Stimulated activated naive CD4-positive, alpha-beta T cell treated with Interleukin-2 at 50 U/mL for 16 hours (primary cell): ENCODE measurements around the gene TTC23.

Source experiments
- DNase-seq: peaks from one replicate; lab custom pipeline; 2025; lab: John Stamatoyannopoulos, UW

Gene TTC23, protein sequence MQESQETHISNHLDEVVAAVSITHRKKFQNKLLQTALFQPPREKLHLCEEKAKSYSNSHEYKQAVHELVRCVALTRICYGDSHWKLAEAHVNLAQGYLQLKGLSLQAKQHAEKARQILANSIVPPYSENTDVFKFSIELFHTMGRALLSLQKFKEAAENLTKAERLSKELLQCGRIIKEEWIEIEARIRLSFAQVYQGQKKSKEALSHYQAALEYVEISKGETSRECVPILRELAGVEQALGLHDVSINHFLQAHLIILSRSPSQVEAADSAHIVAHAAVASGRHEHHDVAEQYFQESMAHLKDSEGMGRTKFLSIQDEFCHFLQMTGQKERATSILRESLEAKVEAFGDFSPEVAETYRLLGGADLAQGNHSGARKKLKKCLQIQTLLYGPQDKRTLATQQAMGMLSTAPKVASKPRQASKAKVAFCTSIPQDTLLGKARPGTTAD

DNA sequence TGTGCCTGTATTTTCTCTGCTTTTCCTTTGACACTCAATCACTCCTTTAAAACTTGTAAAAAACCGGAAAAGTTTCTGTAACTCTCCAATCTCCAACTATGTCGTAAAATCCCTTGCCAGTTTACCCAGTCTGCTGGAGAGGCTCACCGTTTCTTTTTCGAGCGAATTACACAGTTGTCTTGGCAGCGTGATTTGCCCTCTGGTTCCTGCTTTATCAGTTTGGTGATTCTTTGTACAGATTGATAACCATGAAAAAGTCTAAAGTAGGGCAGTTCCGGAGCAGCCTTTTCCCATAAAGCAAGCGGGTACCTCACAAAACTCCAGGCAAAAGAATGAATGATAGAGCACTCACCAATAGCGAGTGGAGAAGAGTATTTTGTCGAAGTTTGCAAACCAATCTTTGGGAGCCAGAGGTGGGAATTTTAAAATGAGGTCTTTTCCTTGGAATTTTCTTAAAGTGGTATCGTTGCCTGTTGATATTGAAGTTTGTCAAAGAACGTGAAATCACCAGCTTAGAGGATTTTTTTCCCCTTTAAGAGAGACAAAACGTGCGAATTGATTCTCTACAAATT is at the start of gene TTC23:
TTC23 (minus strand) TSS at position 312 of the 572 bp plus-strand sequence. CDS start 20,869 bp downstream, outside the sequence.
- no peak for DNase-seq

DNA sequence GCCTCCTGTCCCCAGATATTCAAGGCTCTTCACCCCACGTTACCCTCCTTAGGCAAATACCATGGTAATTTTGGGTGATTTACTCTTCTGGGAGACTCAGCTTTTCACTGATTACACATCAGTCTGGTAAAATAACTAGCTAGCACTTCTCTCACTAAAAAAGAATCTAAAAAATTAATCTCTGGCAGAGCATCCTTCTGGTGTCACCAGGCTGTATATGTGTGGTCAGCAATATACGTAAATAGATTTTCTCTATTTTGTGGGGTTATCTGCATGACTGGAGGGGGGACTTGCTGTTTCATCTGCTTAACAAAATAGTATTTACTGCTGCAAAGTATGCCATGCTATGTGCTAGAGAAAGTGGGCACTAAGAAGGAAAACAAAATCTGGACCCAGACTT is 47.0 kb upstream of the TTC23 start:
- no peak for DNase-seq

DNA sequence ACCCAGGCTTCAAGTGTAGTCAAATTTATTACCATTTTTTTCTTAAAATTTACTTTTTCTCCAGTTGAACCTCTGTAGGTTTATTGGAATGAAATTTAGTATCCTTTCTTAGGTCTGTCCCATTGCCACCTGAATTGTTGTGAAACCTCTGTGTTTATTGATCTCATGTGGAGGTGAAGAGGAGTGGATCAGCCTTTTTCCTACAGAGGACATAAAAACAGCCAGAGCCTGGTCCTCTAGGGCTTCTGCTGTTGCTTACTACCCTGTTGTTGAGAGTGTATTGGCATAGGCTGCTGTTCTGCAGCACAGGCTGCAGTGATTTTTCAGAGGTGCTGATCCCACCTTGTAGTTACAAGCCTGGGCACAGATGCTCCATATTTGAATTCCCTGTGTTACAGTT is 46.5 kb upstream of the TTC23 start:
- DNase-seq: no peak

DNA sequence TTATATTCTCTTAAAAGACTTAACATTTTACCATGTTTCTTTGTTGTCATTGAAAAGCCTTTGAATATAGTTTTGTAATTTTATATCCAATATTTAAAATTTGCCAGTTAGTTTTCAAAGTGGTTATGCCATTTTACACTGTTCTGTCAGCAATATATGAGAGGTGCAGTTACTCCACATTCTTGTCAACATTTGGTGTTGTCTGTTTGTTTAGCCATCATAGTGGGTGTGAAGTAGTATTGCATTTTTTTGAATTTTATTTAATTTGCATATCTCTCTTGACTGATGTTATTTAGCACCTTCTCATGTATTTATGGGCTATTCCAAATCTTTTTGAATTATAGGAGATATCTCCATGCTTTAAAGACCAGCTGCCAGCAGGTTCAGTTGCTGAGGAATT is 42.3 kb upstream of the TTC23 start:
- no peak for DNase-seq

DNA sequence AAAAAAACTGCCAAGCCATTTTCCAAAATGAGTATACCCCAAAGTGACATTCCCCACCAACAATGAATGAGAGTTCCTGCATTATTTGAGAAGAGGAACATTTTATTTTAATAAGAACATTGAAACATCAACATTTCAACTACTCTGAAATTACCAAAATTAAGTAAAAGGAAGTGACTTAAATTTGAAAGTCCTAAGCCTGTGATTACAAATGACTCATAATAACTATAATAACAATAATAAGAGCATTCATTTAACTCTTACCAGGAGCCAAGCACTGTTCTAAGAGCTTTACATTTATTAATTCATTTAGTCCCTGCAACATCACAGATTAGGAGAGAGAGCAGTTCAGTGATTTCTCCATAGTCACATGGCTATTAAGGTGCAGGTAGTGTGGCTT is 34.3 kb upstream of the TTC23 start:
- DNase-seq: no peak

DNA sequence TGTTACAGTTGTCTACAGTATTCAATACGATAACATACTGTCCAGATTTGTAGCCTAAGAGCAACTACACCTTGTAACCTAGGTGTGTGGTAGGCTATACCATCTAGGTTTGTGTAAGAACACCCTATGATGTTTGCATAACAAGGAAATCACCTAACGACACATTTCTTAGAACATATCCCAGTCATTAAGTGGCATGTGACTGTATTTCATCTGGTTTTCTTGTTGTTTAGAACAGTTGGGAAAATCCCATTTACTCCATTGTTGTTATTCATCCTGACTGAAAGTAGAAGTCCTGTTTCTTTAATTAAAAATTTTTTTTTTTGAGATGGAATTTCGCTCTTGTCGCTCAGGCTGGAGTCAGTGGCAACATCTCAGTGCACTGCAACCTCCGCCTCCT is 33.2 kb upstream of the TTC23 start:
- no peak for DNase-seq

DNA sequence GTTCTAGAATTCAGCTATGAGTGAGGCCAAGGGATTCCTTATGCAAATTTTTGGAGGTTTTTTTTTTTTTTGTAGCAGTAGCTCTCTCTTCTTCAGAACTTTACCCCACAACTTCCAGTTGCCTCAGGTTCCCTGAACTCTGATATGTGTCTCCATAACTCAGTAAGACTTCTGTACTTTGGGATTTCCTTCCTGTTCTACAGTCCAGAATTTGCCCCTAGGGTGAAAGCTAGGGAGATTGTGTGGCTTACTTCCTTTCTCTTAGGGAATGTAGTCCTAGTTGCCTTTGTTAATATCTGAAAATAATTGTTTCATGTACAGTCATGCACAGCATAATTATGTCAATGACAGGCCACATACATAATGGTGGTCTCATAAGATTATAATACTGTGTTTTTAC is 32.7 kb upstream of the TTC23 start:
- DNase-seq: no peak

DNA sequence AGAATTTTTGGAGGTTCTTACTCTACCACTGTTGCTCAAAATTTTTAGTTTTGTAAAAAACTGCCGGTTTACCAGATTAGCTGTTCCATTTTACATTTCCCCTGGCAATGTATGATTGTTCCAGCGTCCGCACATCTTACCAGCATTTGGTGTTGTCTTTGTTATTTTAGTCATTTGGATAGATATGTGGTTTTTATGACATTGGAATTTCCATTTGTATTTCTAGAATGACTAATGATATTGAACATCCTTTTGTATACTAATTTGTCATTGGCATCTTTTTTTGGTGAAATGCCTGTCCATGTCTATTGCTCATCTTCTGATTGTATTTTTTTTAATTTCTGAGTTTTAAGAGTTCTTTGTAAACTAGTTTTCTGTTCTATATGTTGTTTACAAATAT is 30.4 kb upstream of the TTC23 start:
- DNase-seq: no peak

DNA sequence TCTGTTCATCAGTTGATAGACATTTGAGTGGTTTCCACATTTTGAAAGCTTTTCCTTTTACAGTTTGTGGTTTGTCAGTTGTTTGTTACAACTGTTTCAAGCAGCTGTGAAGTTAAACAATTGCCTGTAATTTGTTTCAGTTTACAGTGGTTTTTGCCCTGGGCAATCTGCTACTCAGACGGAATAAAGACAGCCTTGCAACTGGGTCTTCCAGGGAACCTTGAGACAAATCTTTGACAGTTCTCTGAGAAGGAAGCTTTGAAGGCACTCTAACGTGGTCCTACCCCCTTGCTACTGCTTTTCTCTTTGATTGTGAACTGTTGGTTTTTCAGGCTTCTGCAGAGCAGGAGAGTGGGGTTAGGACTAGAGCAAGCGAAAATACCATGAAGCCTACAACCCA is 29.9 kb upstream of the TTC23 start:
- no peak for DNase-seq

DNA sequence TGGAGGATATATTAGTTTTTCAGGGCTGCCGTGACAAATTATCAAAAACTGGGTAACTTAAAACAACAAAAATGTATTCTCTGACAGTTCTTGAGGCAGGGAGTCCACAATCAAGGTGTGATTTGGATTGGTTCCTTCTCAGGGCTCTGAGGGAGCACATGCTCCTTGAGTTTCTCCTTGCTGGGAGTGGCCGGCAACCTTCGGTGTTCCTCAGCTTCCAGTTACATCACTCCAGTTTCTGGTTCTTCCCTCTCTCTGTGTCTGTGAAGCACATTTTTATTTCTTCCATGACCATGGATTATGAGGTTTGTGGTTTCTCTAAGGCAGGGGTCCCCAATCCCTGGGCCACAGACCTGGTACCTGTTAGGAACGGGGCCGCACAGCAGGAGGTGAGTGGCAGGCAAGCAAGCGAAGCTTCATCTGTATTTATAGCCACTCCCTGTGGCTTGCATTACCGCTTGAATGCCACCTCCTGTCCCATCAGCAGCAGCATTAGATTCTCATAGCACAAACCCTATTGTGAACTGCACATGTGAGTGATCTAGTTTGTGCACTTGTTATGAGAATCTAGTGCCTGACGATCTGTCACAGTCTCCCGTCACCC is 26.2 kb upstream of the TTC23 start:
- no peak for DNase-seq

DNA sequence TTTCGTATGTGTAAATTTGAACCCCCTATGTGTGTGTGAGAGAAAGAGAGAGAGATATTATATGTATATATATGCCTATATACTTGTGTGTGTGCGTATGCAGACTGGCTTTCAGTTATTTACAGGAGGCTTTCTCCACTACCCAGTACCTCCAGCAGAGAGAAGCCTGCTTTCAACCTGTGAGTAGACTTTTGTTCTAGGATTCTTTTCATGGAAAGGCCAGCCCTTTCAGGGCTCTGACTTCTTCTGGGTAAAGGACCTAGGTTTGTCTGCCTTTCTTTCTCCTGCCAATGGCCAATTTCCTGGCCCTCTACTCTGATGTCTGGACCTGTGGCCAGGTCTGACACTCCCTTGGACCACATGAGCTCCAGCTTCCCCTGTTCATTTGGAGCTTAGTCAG is 25.7 kb upstream of the TTC23 start:
- no peak for DNase-seq

DNA sequence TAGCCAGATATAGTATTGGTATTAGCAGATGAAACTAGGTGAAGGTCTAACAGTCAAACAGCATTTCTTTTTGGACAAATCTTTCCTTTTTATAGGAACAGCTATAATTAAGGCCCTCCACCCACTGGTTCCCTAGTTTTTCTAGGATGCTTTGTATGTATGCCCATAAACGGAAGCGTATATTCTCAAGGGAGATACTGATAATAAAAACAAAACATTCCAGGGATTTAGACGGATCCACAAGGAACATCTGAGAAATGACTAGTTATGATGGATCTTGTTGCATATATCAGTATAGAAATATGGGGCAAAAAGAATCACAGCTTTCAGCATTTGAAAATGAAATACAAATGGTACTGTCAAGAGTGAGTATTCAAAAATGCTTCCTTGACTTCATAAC is 24.4 kb upstream of the TTC23 start:
- DNase-seq: no peak

DNA sequence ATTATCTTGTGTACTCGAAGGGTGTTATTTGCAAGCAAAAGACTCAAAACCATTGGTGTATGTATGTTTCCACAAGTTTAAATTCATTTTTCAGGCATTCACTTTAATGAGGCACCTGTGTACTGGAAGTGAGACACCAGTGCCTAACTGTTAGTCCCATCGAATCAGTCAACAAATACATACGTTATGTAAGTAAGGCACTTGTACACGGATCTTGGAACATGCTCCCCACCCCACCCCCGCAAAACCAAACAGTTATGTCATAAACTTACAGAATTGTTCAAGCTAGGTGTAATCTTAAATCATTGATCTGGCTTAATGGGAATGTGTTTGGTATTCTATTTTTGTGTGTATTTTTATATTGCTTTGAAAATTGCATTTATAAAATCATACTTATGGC is 19.1 kb upstream of the TTC23 start:
- no peak for DNase-seq

DNA sequence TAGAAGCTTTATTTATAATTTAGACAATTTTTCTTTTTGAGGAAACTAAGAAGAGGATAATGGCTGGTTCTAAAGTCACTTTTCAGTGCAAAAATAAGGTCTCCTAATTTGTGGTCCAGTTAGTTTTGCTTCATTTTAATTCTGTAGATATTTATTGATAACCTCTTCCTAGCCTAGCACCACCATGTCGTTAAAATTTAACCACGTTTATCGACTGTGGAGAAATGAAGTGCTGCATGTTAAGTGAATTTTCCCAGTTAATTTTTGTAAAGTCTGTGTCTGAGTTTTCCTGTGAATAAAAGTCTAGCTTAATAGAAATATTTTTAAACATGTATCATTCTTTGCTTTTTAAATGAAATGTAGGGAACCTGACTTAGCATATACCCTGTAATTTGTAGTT is 18.6 kb upstream of the TTC23 start:
- DNase-seq: no peak

DNA sequence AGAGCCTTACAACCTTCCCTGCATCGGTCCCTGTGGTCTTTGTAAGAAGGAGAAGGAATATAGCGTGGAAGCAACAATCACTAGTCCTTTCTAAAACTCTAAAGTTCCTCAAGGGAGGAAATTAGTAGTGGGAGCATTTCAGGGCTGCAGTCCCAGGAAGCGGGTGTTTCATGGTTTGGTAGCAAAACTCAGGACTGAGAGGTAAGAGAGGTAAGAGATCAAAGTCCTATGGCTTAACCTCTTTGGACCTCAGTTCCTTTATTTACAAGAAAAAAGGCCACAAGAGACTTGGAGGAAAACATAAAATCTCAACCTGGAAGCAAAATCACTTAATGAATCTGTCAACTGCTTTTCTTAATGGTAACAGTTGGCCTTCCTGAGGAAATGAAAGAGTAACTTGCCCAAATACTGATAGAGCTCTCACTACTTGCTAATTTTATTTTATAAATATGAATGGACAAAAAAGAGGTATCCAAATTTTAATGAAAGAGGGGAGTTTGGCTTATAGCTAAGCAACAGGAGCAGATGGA is 16.2 kb upstream of the TTC23 start:
- no peak for DNase-seq

DNA sequence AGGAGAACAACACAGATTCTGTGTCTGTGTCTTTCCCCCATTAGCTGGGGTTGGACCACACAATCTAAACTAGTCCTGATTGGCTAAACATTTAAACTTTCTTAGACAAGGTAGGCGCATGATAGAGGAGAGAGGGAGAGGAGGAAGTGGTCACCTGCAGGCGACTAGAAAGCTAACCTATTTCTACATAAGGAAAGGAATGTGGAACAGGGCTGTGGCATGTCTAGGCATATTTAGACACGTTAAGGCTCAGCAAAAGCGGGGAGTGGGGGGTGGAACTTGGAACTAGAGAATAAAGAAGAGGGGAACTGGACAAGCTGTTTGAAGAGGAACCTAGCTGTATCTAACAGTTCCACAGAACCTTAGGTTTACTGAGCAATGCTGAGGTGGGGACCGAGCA is 14.7 kb upstream of the TTC23 start:
- no peak for DNase-seq

DNA sequence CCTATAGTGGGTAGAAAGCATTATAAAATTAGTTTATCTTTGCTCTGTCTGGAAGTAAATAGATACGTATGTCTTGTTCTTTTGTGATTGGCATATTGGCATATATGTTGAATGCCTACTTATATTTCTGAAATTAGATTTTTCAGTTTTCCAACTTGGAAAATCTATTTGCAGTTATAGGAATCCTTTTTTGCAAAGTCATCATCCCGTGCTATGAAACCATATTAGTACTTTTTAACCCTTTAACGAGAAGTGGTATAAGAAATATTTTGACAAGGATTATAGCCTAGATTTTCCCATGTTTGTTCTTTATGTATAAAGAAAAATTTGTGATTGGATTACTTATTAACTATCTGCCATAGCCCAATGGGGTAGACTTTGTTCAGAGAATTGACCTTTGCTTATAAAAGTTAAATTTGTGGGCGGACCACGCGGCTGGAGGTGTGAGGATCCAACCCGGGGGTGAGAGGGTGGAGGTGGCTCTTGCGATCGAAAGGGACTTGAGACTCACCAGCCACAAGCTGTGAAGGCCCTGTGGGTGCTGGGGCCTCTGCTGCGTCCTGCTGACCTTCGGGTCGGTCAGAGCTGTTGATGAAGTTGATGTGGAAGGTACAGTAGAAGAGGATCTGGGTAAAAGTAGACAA is 7.8 kb upstream of the TTC23 start:
- DNase-seq: no peak

DNA sequence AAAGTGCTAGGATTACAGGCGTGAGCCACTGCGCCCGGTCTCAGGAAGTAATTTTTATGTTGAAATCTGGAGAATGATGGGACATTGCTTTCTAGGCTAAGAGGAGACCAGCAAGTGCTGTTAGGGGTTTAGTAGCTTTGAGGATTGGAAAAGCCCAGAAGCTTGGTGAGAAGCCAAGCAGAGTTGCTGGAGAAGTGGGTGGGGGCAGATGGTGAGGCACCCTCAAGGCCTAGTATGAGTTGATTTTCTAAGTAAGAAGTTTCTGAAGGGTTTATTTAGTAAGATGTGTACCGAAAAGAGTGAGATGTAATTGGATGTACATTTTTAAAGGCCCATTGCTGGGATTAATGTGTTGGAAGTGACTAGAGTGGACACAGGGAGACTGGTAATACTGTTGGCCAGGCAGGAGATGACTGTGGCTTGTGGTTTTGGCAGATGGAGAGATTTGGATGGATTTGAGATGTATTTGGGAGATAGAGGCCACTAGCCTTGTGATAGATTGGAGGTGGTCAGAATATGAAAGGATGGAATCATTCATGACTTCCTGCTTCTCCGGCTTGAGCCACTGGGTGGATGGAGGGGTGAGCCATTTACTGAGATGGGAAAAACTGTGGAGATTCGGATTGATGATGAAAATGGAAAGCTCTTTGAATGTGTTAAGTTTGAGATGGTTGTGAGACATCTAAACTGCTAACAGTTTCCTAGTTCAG is 4.2 kb upstream of the TTC23 start:
- DNase-seq: no peak

DNA sequence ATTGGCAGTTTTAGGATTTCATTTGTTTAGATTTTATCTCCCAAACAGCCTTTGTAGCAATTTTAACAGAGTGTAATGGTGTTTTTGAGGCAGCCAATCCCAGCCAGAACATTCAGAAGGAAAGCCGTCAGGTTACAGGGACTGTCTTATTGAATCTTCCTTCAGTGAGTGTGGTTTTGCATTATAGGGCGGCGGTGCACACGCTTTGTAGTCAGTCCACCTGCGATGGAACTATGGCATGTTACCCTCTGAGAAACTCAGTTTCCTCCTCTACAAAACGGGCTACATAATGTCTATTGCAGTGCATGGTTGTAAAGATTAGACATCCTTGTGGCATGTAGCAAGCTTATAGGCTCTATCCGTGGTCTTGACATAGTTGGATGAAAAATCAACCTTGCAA is 2.9 kb upstream of the TTC23 start:
- no peak for DNase-seq

DNA sequence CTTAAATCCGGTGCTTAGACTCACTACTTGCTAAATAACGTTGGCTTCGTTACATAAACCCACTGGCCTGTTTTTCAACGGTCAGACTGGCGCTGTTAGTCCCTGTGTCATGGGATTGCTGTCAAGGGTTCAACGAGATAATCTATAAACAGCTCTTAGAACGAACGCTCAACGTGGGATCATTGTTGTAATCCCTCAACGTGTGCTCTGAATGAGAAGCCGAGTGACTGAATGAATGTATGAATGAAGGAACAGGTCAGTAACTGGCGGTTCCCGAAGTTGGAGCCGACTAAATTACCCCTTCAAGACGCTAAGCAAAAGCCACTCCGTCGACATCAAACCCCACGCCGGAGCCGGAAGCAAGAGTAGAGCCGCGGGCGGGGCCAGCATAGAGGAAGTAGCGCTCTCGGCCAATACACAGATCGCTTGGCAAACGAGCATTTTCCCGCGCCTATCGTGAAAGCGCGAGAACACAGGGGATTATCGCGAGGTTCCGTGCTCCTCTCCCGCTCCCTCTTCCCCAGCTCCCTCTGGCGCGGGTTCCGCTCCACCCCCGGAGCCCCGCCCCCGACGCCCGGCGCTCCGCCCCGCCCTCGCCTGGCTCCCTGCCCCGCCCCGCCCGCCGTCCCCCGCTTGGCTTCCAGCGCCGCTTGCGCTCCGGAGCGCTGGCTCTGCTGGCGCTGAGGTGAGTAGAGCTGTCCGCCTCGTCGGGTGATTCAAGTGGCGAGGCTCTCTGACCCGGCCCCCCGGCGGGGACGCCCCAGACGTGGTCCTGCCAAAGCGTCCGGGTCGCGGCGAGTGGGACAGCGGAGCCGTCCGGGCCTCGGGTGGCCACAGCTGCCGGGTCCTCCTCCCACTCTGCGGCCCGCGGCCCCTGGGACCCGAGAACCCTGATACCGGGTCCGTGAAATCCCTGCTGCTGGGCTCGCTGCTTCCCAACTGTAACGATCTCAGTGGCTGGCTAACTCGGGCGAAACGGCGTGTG is 1.8 kb upstream of the TTC23 start, which contains the start of gene LRRC28:
LRRC28 (plus strand) TSS at position 625 of the 985 bp plus-strand sequence. CDS start 4,477 bp downstream, outside the sequence.
- peak; percentile 94 for DNase-seq

DNA sequence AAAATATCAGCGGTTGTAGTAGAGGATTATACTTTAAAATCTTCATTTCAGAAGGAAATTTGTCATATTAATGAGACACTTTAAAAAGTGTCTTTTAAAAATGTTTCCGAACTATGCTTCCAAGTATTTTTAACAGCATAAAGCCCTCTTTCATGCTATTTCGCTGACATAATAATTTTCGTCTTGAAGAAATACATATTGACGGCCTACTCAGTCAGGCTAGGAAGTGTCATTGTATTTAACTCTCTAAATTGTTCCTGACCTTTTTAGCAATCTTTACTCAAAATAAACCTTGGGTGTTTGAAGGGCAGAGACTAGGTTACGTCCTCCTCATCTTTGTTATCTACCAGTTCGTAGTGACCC is 1.1 kb upstream of the TTC23 start:
- DNase-seq: no peak
